Measurements from ENCODE around the gene PUS10. TPM values are rescaled to one million over a fixed set of nuclear protein-coding genes. Genes with fewer than 3 reads are reported as not detected.
"Not testable (repeated sequence)": the region's sequence is repeated elsewhere in the genome, so short reads cannot be mapped to it uniquely, and the experiment has no call there.

PUS10 gene
- polyA plus RNA-seq, 3 donors: 2.0 to 3.0 (median 2.8) TPM

- no peak for TF ChIP-seq CTCF (IDR thresholded peaks at IDR 0.05)
- H4K20me1 ChIP-seq (ENCODE audit: insufficient read depth, low read length): peaks cover 98% of the 10 kb centered on the region
- no peak overlapping the region for H3K4me3 ChIP-seq (replicated peaks in 1 of 3; ENCODE audit: low read depth in 2 of 3, low read length in 3 of 3)
- H3K9me3 ChIP-seq (replicated peaks in 1 of 2; ENCODE audit: control insufficient read depth in 1 of 2, insufficient read depth in 1 of 2, low read length in 2 of 2): no peaks in the 10 kb centered on the region
- Mint-ChIP-seq H3K27me3 (ENCODE audit: low read depth in 3 of 3) (no peaks in the 10 kb centered on the region), H3K27ac (peak overlapping the region in 1 of 7 donors; percentile 8), H3K36me3 (peaks cover 51 to 82% of the 10 kb centered on the region in 2 donors), H3K9me3 (no peaks in the 10 kb centered on the region), H3K4me3 (no peak overlapping the region), H3K4me1 (no peaks in the 10 kb centered on the region)
- H3K4me2 ChIP-seq (replicated peaks; ENCODE audit: extremely low read depth, low read length, poor library complexity, severe bottlenecking): no peak overlapping the region
- peaks cover 56 to 90% of the 10 kb centered on the region in 2 donors for H3K36me3 ChIP-seq (replicated peaks in 1 of 2; ENCODE audit: control insufficient read depth in 1 of 2, insufficient read depth in 2 of 2, low read length in 2 of 2)
- intact Hi-C loops (cut with micrococcal nuclease): no loop called here
- H3K9ac ChIP-seq (ENCODE audit: insufficient read depth, low read length, poor library complexity, severe bottlenecking): no peak overlapping the region
- no peaks in the 10 kb centered on the region for H3K4me1 ChIP-seq (ENCODE audit: control insufficient read depth in 1 of 2, insufficient read depth in 2 of 2, low read length in 2 of 2)
- WGBS (ENCODE audit: insufficient coverage): 94% methylated on average over 3 of the region's 8 CpGs
- H3K27ac ChIP-seq (ENCODE audit: low read depth in 1 of 2, low read length in 2 of 2): no peak overlapping the region
- no peak overlapping the region for H2AFZ ChIP-seq (ENCODE audit: insufficient read depth, low read depth, low read length, poor library complexity, severe bottlenecking)
- DNase-seq: no peak
- peaks cover 38% of the 10 kb centered on the region for H3K79me2 ChIP-seq (ENCODE audit: insufficient read depth, low read length)
- no peaks in the 10 kb centered on the region for H3K27me3 ChIP-seq (ENCODE audit: control insufficient read depth in 2 of 2, insufficient read depth in 2 of 2, low read length in 2 of 2)
Measured at GRCh38 chr2:60907329-60907728, 110.7 kb downstream of the PUS10 start.

- Mint-ChIP-seq H3K9me3 (no peaks in the 10 kb centered on the region), H3K4me3 (no peak overlapping the region), H3K4me1 (no peaks in the 10 kb centered on the region), H3K36me3 (peaks cover 56 to 88% of the 10 kb centered on the region in 2 donors), H3K27me3 (ENCODE audit: low read depth in 3 of 3) (no peaks in the 10 kb centered on the region), H3K27ac (peak overlapping the region in 1 of 7 donors; percentile 74)
- Histone ChIP-seq H3K4me3 (replicated peaks in 1 of 3; ENCODE audit: low read depth in 2 of 3, low read length in 3 of 3) (no peak overlapping the region), H2AFZ (ENCODE audit: insufficient read depth, low read depth, low read length, poor library complexity, severe bottlenecking) (no peak overlapping the region), H3K36me3 (replicated peaks in 1 of 2; ENCODE audit: control insufficient read depth in 1 of 2, insufficient read depth in 2 of 2, low read length in 2 of 2) (peaks cover 64 to 92% of the 10 kb centered on the region in 2 donors), H3K27me3 (ENCODE audit: control insufficient read depth in 2 of 2, insufficient read depth in 2 of 2, low read length in 2 of 2) (no peaks in the 10 kb centered on the region), H3K4me2 (replicated peaks; ENCODE audit: extremely low read depth, low read length, poor library complexity, severe bottlenecking) (no peak overlapping the region), H4K20me1 (ENCODE audit: insufficient read depth, low read length) (peaks cover 98% of the 10 kb centered on the region), H3K27ac (ENCODE audit: low read depth in 1 of 2, low read length in 2 of 2) (no peak overlapping the region), H3K4me1 (ENCODE audit: control insufficient read depth in 1 of 2, insufficient read depth in 2 of 2, low read length in 2 of 2) (no peaks in the 10 kb centered on the region), H3K9me3 (replicated peaks in 1 of 2; ENCODE audit: control insufficient read depth in 1 of 2, insufficient read depth in 1 of 2, low read length in 2 of 2) (no peaks in the 10 kb centered on the region), H3K9ac (ENCODE audit: insufficient read depth, low read length, poor library complexity, severe bottlenecking) (no peak overlapping the region), H3K79me2 (ENCODE audit: insufficient read depth, low read length) (peaks cover 44% of the 10 kb centered on the region)
- 100% methylated on average over 1 of the region's 2 CpGs for WGBS (ENCODE audit: insufficient coverage)
- no peak for DNase-seq
- intact Hi-C loops (cut with micrococcal nuclease): no loop called here
- no peak for TF ChIP-seq CTCF (IDR thresholded peaks at IDR 0.05)
Measured at GRCh38 chr2:60906395-60906794, 111.7 kb downstream of the PUS10 start.

GRCh38 chr2:60905867-60906266 is 112.2 kb downstream of the PUS10 start:
- H3K9me3 Mint-ChIP-seq; intact Hi-C loops (cut with micrococcal nuclease); H3K27me3 Mint-ChIP-seq (ENCODE audit: low read depth in 3 of 3); H3K4me3 ChIP-seq (replicated peaks in 1 of 3; ENCODE audit: low read depth in 2 of 3, low read length in 3 of 3); H3K4me3 Mint-ChIP-seq; H3K9me3 ChIP-seq (replicated peaks in 1 of 2; ENCODE audit: control insufficient read depth in 1 of 2, insufficient read depth in 1 of 2, low read length in 2 of 2); H3K27ac ChIP-seq (ENCODE audit: low read depth in 1 of 2, low read length in 2 of 2); H3K27me3 ChIP-seq (ENCODE audit: control insufficient read depth in 2 of 2, insufficient read depth in 2 of 2, low read length in 2 of 2); H2AFZ ChIP-seq (ENCODE audit: insufficient read depth, low read depth, low read length, poor library complexity, severe bottlenecking); H3K4me2 ChIP-seq (replicated peaks; ENCODE audit: extremely low read depth, low read length, poor library complexity, severe bottlenecking); H3K4me1 Mint-ChIP-seq; H3K4me1 ChIP-seq (ENCODE audit: control insufficient read depth in 1 of 2, insufficient read depth in 2 of 2, low read length in 2 of 2); H3K9ac ChIP-seq (ENCODE audit: insufficient read depth, low read length, poor library complexity, severe bottlenecking): not testable (repeated sequence)
- peaks cover 50% of the 10 kb centered on the region for H3K79me2 ChIP-seq (ENCODE audit: insufficient read depth, low read length)
- DNase-seq: peak in 1 of 3 donors; percentile 62
- Mint-ChIP-seq H3K27ac (peak overlapping the region in 1 of 7 donors; percentile 45), H3K36me3 (peaks cover 59 to 92% of the 10 kb centered on the region in 2 donors)
- peaks cover 64 to 97% of the 10 kb centered on the region in 2 donors for H3K36me3 ChIP-seq (replicated peaks in 1 of 2; ENCODE audit: control insufficient read depth in 1 of 2, insufficient read depth in 2 of 2, low read length in 2 of 2)
- WGBS (ENCODE audit: insufficient coverage): no CpG with 5 or more reads among the region's 5 CpGs
- H4K20me1 ChIP-seq (ENCODE audit: insufficient read depth, low read length): peaks cover 98% of the 10 kb centered on the region

Data from CD14-positive monocyte (primary cell).